Adrenal gland (tissue), 12 donors: ENCODE results near the gene PRSS8. TPM values are rescaled to one million over a fixed set of nuclear protein-coding genes. Genes with fewer than 3 reads are reported as not detected.

Experiments used
- DNase-seq, 7 donors: peaks; one replicate each; pipeline ENCODE4 v3.0.0-alpha.2; 2019 to 2020
- H3K27ac ChIP-seq, 5 donors: fragments of 200-600 bp; sonication (generic) in 4 of 5; 1 replicate in 3 of 5; 2 replicates in 2 of 5; pipeline versions ENCODE4 v1.5.1 to v1.8.0; 2016 to 2020; ENCODE audit warnings: mild to moderate bottlenecking in 1 of 5
- H3K27me3 ChIP-seq: fragments of 200-600 bp; 2 replicates; pipeline ENCODE4 v1.8.0; 2021
- H3K36me3 ChIP-seq, 2 donors: fragments of 200-600 bp; replicated peaks in 1 of 2; 1 replicate in 1 of 2; 2 replicates in 1 of 2; pipeline versions ENCODE4 v1.5.1 to v1.8.0; 2018 to 2022
- H3K4me1 ChIP-seq, 2 donors: fragments of 200-600 bp; replicated peaks in 1 of 2; 1 replicate in 1 of 2; 2 replicates in 1 of 2; pipeline versions ENCODE4 v1.5.1 to v1.8.0; 2018 to 2021
- H3K4me3 ChIP-seq, 4 donors: fragments of 200-600 bp; sonication (generic) in 3 of 4; one replicate each; pipeline ENCODE4 v1.5.1; 2016 to 2018
- H3K9me3 ChIP-seq, 3 donors: fragments of 200-600 bp; sonication (generic) in 1 of 3; replicated peaks in 1 of 3; 1 replicate in 2 of 3; 2 replicates in 1 of 3; pipeline versions ENCODE4 v1.5.1 to v1.8.0; 2016 to 2021
- POLR2A ChIP-seq, 2 donors: fragments of 450-650 bp; IDR thresholded peaks; one replicate each; pipeline ENCODE4 v1.6.1; 2017; ENCODE audit warnings: antibody characterized with exemption in 2 of 2, mild to moderate bottlenecking in 2 of 2, moderate library complexity in 1 of 2
- WGBS, 4 donors: extraction: QIAGEN DNeasy Blood & Tissue Kit in 2 of 4; methylation state at CpG; one replicate each; pipeline versions ENCODE4 v1.1.5 to v1.1.7; 2013 to 2017; 5-methylcytosine and 5-hydroxymethylcytosine counted together
- intact Hi-C, 2 donors: fragments of 100-400 bp; cut with DNase I; formaldehyde crosslinking; loops; one replicate each; pipeline versions ENCODE4 v1.14.1 to v1.15.0; 2022 to 2023
- polyA plus RNA-seq, 3 donors: library from polyadenylated mRNA; stranded (reverse); fragments of 200-250 nt in 2 of 3; fragments of 350-450 nt in 1 of 3; fragmentation: Illumina TruSeq in 1 of 3; extraction: RNeasy Lipid Tissue Mini Kit (QIAGEN cat#74804) in 1 of 3; gene quantifications; one replicate each; pipeline ENCODE4 v1.2.3, GENCODE V29; 2013 to 2014
- total RNA-seq, 9 donors: library from RNA; depleted of rRNA in 4 of 9; stranded (reverse); fragments of >200 nt in 4 of 9; fragments of 120-200 nt in 1 of 9; fragmentation: NEBNext Ultra II Directional in 1 of 9; extraction: Animal tissue kit (Norgen Biotek cat#: 25700) in 1 of 9; gene quantifications; one replicate each; pipeline versions ENCODE4 v1.1.0 to v1.2.4, GENCODE V29; 2013 to 2023
- TF ChIP-seq, protein P1 (sequence below), 6 experiments: fragments of 450-650 bp in 4 of 6; fragments of 200-600 bp in 2 of 6; sonication (generic) in 1 of 6; IDR thresholded peaks; 1 replicate in 5 of 6; 2 replicates in 1 of 6; pipeline versions ENCODE4 v1.5.1 to v1.8.0; 2016 to 2021; ENCODE audit warnings: antibody characterized with exemption in 6 of 6, mild to moderate bottlenecking in 2 of 6, moderate library complexity in 1 of 6
- donor health status: healthy with polysubstance abuse.
- donor health status: Bipolar disorder and iron deficiency.
- donor health status: DM: yes; HTN: yes; CAD: no.
- donor health status: DM: no; HTN: no; CAD: no.
- donor health status: DM: no; HTN: no; CAD: no.
- donor health status: DM: yes; HTN: yes; CAD: no.

PRSS8 gene
- total and polyA plus RNA-seq, 12 donors = 0.16 to 1.8 (median 0.42) TPM; not detected in 5

DNA sequence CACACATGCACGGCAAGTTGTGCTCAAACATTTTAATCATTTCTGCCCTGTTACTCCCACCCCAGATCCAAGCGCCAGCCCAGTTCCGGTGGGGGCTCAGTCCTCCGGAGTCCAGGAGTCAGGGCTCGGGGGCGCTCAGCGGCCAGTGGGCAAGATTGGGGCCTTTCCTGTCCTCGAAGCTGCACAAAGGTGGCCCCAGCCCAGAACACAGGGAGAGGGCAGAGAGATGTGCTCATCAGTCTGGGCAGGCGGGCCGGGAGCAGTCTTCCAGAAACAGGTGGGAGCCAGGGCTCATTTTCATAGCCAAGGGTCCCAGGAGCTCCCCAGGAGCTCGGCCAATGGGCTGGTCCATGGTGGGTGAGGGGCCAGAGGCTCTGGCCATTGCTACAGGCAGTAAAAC is 4.1 kb downstream of the PRSS8 start:
- Histone ChIP-seq H3K9me3 (no peaks in the 10 kb centered on the region), H3K27me3 (no peaks in the 10 kb centered on the region), H3K36me3 (peaks cover 0 to 37% of the 10 kb centered on the region in 2 donors), H3K27ac (no peak overlapping the region), H3K4me3 (no peak overlapping the region), H3K4me1 (no peaks in the 10 kb centered on the region)
- 94 to 96% (median 95%) methylated on average over 9 to 11 of the region's 11 CpGs for WGBS, 4 donors
- DNase-seq = no peak
- intact Hi-C loops = no loop called here
- TF ChIP-seq, protein P1, sequence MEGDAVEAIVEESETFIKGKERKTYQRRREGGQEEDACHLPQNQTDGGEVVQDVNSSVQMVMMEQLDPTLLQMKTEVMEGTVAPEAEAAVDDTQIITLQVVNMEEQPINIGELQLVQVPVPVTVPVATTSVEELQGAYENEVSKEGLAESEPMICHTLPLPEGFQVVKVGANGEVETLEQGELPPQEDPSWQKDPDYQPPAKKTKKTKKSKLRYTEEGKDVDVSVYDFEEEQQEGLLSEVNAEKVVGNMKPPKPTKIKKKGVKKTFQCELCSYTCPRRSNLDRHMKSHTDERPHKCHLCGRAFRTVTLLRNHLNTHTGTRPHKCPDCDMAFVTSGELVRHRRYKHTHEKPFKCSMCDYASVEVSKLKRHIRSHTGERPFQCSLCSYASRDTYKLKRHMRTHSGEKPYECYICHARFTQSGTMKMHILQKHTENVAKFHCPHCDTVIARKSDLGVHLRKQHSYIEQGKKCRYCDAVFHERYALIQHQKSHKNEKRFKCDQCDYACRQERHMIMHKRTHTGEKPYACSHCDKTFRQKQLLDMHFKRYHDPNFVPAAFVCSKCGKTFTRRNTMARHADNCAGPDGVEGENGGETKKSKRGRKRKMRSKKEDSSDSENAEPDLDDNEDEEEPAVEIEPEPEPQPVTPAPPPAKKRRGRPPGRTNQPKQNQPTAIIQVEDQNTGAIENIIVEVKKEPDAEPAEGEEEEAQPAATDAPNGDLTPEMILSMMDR (IDR thresholded peaks at IDR 0.05) = no peak
- TF ChIP-seq POLR2A (IDR thresholded peaks at IDR 0.05) = no peak

DNA sequence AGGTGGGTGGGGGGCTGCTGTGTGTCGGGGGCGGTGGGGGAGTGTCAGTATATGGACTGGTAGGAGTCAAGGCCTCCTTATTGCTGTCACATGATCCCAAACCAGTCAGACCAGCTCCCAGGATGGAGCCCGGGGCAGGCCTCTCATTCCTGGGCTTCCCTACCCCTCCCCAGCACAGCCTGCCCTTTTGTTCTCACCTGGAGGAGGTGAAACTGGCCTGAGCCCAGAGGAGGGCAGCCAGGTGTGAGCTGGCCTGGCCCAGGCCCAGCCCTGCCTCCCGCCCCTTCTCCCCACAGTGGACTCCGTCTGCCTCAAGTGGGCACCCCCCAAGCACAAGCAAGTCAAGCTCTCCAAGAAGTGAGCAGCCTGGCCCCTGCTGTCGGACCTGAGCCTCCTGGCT is 4.6 kb downstream of the PRSS8 start:
- intact Hi-C loops = no loop called here
- WGBS, 4 donors = 85 to 95% (median 90%) methylated on average over 2 to 6 of the region's 6 CpGs
- DNase-seq = no peak
- Histone ChIP-seq H3K27me3 (no peaks in the 10 kb centered on the region), H3K27ac (no peak overlapping the region), H3K4me3 (no peak overlapping the region), H3K4me1 (no peaks in the 10 kb centered on the region), H3K9me3 (no peaks in the 10 kb centered on the region), H3K36me3 (peaks cover 0 to 37% of the 10 kb centered on the region in 2 donors)
- TF ChIP-seq, protein P1 (IDR thresholded peaks at IDR 0.05) = no peak
- TF ChIP-seq POLR2A (IDR thresholded peaks at IDR 0.05) = no peak

DNA sequence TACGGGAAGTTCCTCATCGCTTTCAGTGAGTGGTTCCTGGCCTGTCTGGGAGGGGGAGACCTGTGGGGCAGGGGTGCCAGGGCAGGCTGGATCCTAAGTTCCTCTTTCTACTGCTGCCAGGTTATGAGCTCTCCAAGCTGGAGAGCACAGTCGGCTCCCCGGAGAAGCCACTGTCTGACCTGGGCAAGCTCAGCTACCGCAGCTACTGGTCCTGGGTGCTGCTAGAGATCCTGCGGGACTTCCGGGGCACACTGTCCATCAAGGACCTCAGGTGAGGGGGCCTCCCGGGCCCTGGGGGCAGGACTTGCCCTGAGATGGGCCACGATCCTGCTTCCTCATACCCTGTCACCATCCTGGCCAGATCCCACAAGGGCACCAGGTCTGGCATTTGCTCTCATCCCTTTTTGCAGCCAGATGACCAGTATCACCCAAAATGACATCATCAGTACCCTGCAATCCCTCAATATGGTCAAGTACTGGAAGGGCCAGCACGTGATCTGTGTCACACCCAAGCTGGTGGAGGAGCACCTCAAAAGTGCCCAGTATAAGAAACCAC is 5.1 kb downstream of the PRSS8 start:
- DNase-seq = no peak
- intact Hi-C loops = no loop called here
- no peak overlapping the region for H3K4me3 ChIP-seq
- TF ChIP-seq POLR2A (IDR thresholded peaks at IDR 0.05) = no peak
- TF ChIP-seq, protein P1 (IDR thresholded peaks at IDR 0.05) = no peak
- no peaks in the 10 kb centered on the region for H3K9me3 ChIP-seq
- no peaks in the 10 kb centered on the region for H3K4me1 ChIP-seq
- H3K36me3 ChIP-seq = peaks cover 0 to 37% of the 10 kb centered on the region in 2 donors
- H3K27me3 ChIP-seq = no peaks in the 10 kb centered on the region
- peak overlapping the region in 2 of 5 donors; percentile 78 to 93 for H3K27ac ChIP-seq
- WGBS, 4 donors = 83 to 90% (median 85%) methylated on average over 2 to 10 of the region's 10 CpGs

DNA sequence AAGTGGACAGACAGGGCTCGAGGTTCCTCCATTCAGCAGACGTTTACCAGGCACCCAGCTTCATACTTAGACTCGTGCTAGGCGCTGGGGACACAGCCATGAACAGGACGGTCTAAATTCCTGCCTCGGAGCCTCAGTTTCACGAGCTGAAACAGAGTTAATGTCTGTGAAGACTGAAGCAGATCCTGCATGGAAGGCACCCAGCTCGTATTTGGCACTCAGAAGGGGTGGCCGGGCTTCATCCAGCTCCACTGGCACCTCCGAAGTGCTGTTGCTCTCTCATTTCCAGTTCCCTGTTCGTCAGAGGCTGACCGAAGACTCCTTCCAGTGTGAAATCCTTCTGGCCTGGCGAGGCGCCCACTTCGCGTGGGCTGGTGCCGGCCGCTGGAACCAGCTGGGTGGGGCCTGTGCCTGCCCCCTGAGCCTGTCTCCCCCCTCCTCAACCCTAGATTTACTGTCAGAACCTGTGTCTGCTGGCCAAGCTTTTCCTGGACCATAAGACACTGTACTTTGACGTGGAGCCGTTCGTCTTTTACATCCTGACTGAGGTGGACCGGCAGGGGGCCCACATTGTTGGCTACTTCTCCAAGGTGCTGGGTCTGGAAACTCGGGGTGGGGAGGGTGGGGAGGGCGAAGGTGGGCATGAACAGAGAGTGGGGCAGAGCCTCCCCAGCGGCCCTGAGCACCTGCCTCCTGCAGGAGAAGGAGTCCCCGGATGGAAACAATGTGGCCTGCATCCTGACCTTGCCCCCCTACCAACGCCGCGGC is 5.8 kb downstream of the PRSS8 start:
- intact Hi-C loops = no loop called here
- DNase-seq = peak in 4 of 7 donors; percentile 35 to 69 (median 54)
- Histone ChIP-seq H3K27ac (peak overlapping the region in 4 of 5 donors; percentile 41 to 93 (median 68)), H3K4me3 (no peak overlapping the region), H3K4me1 (no peaks in the 10 kb centered on the region), H3K36me3 (peaks cover 0 to 41% of the 10 kb centered on the region in 2 donors), H3K27me3 (no peaks in the 10 kb centered on the region), H3K9me3 (no peaks in the 10 kb centered on the region)
- WGBS, 4 donors = 68 to 78% (median 74%) methylated on average over 16 to 29 of the region's 29 CpGs
- TF ChIP-seq, protein P1 (IDR thresholded peaks at IDR 0.05) = no peak
- no peak for TF ChIP-seq POLR2A (IDR thresholded peaks at IDR 0.05)
